RWPE2 (cell line): ENCODE data around the gene OVOL3.
"Not testable (repeated sequence)": the region's sequence is repeated elsewhere in the genome, so short reads cannot be mapped to it uniquely, and the experiment has no call there.

Experiments
- ATAC-seq: fragments of 200-7000 bp; cut with Tn5 transposase; 3 replicates; pipeline ENCODE4 v1.9.1; 2021; ENCODE audit warnings: low read depth
- DNase-seq: peaks from one replicate; pipeline ENCODE4 v3.0.0-alpha.2; 2020; ENCODE audit warnings: low spot score
- H3K27ac ChIP-seq: fragments of 450-650 bp; 2 replicates; pipeline ENCODE4 v1.5.1; 2017; ENCODE audit warnings: mild to moderate bottlenecking; ENCODE audit not compliant: poor library complexity, severe bottlenecking
- H3K27me3 ChIP-seq: fragments of 250-450 bp; sonication (Bioruptor Pico); 2 replicates; pipeline ENCODE4 v1.5.1; 2021; ENCODE audit warnings: mild to moderate bottlenecking, moderate library complexity; ENCODE audit not compliant: insufficient read depth, poor library complexity, severe bottlenecking
- H3K36me3 ChIP-seq: fragments of 250-450 bp; sonication (Bioruptor Pico); 2 replicates; pipeline ENCODE4 v1.5.1; 2020; ENCODE audit warnings: low read depth, mild to moderate bottlenecking, moderate library complexity
- H3K4me1 ChIP-seq: fragments of 250-450 bp; sonication (Bioruptor Pico); 2 replicates; pipeline ENCODE4 v1.5.1; 2021; ENCODE audit warnings: mild to moderate bottlenecking, moderate library complexity; ENCODE audit not compliant: insufficient read depth, poor library complexity, severe bottlenecking
- H3K4me3 ChIP-seq: fragments of 250-450 bp; sonication (Bioruptor Pico); 2 replicates; pipeline ENCODE4 v1.5.1; 2021; ENCODE audit warnings: mild to moderate bottlenecking, moderate library complexity; ENCODE audit not compliant: severe bottlenecking
- H3K9me3 ChIP-seq: fragments of 250-450 bp; sonication (Bioruptor Pico); 2 replicates; pipeline ENCODE4 v1.5.1; 2021; ENCODE audit warnings: mild to moderate bottlenecking, moderate library complexity; ENCODE audit not compliant: severe bottlenecking
- CTCF ChIP-seq: fragments of 450-650 bp; IDR thresholded peaks from one replicate; pipeline ENCODE4 v1.5.1; 2017; ENCODE audit warnings: mild to moderate bottlenecking, moderate library complexity; ENCODE audit not compliant: poor library complexity, severe bottlenecking

The OVOL3 gene

GRCh38 chr19:36128392-36128736, 17.4 kb downstream of the OVOL3 start:
- no peak for DNase-seq
- Histone ChIP-seq H3K9me3 (peaks cover 4% of the 10 kb centered on the region), H3K4me3 (peak overlapping the region; percentile 26), H3K27ac (peak overlapping the region; percentile 79), H3K36me3 (peaks cover 14% of the 10 kb centered on the region), H3K27me3 (no peaks in the 10 kb centered on the region), H3K4me1 (peaks cover 17% of the 10 kb centered on the region)
- no peak for TF ChIP-seq CTCF
- no peak for ATAC-seq

GRCh38 chr19:36131221-36131620, 20.3 kb downstream of the OVOL3 start:
- H3K4me1 ChIP-seq: peaks cover 20% of the 10 kb centered on the region
- H3K36me3 ChIP-seq, ATAC-seq, DNase-seq, H3K4me3 ChIP-seq, H3K27me3 ChIP-seq, H3K9me3 ChIP-seq: not testable (repeated sequence)
- peak overlapping the region; percentile 69 for H3K27ac ChIP-seq

- not testable (repeated sequence) for H3K27me3 ChIP-seq, ATAC-seq, H3K9me3 ChIP-seq
Measured at GRCh38 chr19:36134867-36135266, 23.9 kb downstream of the OVOL3 start.

GRCh38 chr19:36136964-36137686, 26.2 kb downstream of the OVOL3 start:
- no peaks in the 10 kb centered on the region for H3K27me3 ChIP-seq
- peaks cover 7% of the 10 kb centered on the region for H3K36me3 ChIP-seq
- H3K9me3 ChIP-seq: no peaks in the 10 kb centered on the region
- DNase-seq: peak; percentile 94
- TF ChIP-seq CTCF: no peak
- no peak overlapping the region for H3K4me3 ChIP-seq
- peaks cover 22% of the 10 kb centered on the region for H3K4me1 ChIP-seq
- peak; percentile 60 for ATAC-seq
- H3K27ac ChIP-seq: peak overlapping the region; percentile 95

More at GRCh38 chr19:36134867-36135266, 23.9 kb downstream of the OVOL3 start:
- H3K36me3 ChIP-seq, DNase-seq, H3K27ac ChIP-seq, H3K4me3 ChIP-seq: not testable (repeated sequence)
- H3K4me1 ChIP-seq: peaks cover 29% of the 10 kb centered on the region

GRCh38 chr19:36139120-36139472, 28.2 kb downstream of the OVOL3 start:
- no peak for TF ChIP-seq CTCF
- no peaks in the 10 kb centered on the region for H3K27me3 ChIP-seq
- no peaks in the 10 kb centered on the region for H3K9me3 ChIP-seq
- peaks cover 12% of the 10 kb centered on the region for H3K4me1 ChIP-seq
- peaks cover 20% of the 10 kb centered on the region for H3K36me3 ChIP-seq
- ATAC-seq (no peak), DNase-seq (no peak)
- peak overlapping the region; percentile 72 for H3K4me3 ChIP-seq
- H3K27ac ChIP-seq: peak overlapping the region; percentile 95
